GM12878 (cell line): ENCODE results near the gene LEUTX. TPM values are rescaled to one million over a fixed set of nuclear protein-coding genes. Genes with fewer than 3 reads are reported as not detected.

Source experiments
- ATAC-seq: fragments of 200-7000 bp; cut with Tn5 transposase; 3 replicates; pipeline ENCODE4 v1.9.1; 2020; ENCODE audit warnings: mild to moderate bottlenecking, moderate library complexity
- BruUV-seq: library from RNA; stranded (reverse); fragments of 400-500 nt; replicated peaks from 2 replicates; lab custom pipeline; 2021; lab: Mats Ljungman, UMichigan
- CTCF ChIA-PET: fragments of 300-600 bp; sonication (Branson Sonifier 250); formaldehyde crosslinking; extraction: SDS; loops from one replicate; lab custom pipeline; 2021; ENCODE audit warnings: inconsistent platforms; lab: Yijun Ruan, JAX
- POLR2A ChIA-PET: fragments of 350-600 bp; formaldehyde crosslinking; extraction: SDS; loops from one replicate; lab custom pipeline; 2021; ENCODE audit warnings: inconsistent platforms; lab: Charles Lee
- RAD21 ChIA-PET: fragments of 300-600 bp; sonication (Branson Sonifier 250); formaldehyde crosslinking; loops from one replicate; lab custom pipeline; 2023; ENCODE audit warnings: antibody characterized with exemption; ENCODE audit not compliant: unreplicated experiment; lab: Charles Lee
- SMC1A ChIA-PET: fragments of 300-600 bp; sonication (Branson Sonifier 250); formaldehyde crosslinking; loops from one replicate; lab custom pipeline; 2023; ENCODE audit not compliant: unreplicated experiment, uncharacterized antibody; lab: Charles Lee
- DNase-seq: peaks from one replicate; pipeline ENCODE4 v3.0.0-alpha.2; 2011; ENCODE audit warnings: low read depth, low spot score
- FAIRE-seq: peaks from 3 replicates; lab custom pipeline; 2011; peaks lifted over from hg19 to GRCh38; lab: Jason Lieb, UNC
- H2AFZ ChIP-seq: 2 replicates; pipeline ENCODE4 v1.6.0; 2011; ENCODE audit warnings: low read depth, low read length, control low read depth; ENCODE audit not compliant: control insufficient read depth
- H3K27ac ChIP-seq: 2 replicates; pipeline ENCODE4 v1.5.1; 2011; ENCODE audit warnings: control low read depth; ENCODE audit not compliant: control insufficient read depth, insufficient read depth
- H3K27me3 ChIP-seq, 2 experiments: replicated peaks in 1 of 2; 2 replicates each; pipeline versions ENCODE4 v1.6.0 to v1.6.1; 2011; ENCODE audit warnings: low read length in 1 of 2; ENCODE audit not compliant: control insufficient read depth in 2 of 2, insufficient read depth in 2 of 2
- H3K36me3 ChIP-seq, 2 experiments: 2 replicates each; pipeline ENCODE4 v1.5.1; 2011; ENCODE audit warnings: low read length in 1 of 2; ENCODE audit not compliant: control insufficient read depth in 2 of 2, insufficient read depth in 2 of 2
- H3K4me1 ChIP-seq: 2 replicates; pipeline ENCODE4 v1.6.1; 2011; ENCODE audit warnings: mild to moderate bottlenecking, low read length, moderate library complexity, mixed read lengths; ENCODE audit not compliant: control insufficient read depth, insufficient read depth
- H3K4me2 ChIP-seq: 2 replicates; pipeline ENCODE4 v1.6.0; 2011; ENCODE audit warnings: control low read depth; ENCODE audit not compliant: control insufficient read depth, insufficient read depth
- H3K4me3 ChIP-seq: fragments of 200-600 bp; sonication (generic); 2 replicates; pipeline ENCODE4 v1.5.1; 2016
- H3K79me2 ChIP-seq: 2 replicates; pipeline ENCODE4 v1.6.0; 2011; ENCODE audit warnings: low read length; ENCODE audit not compliant: control insufficient read depth, insufficient read depth
- H3K9ac ChIP-seq: 2 replicates; pipeline ENCODE4 v1.8.0; 2011; ENCODE audit warnings: low read length, control low read depth, mixed read lengths; ENCODE audit not compliant: control insufficient read depth, insufficient read depth
- H3K9me3 ChIP-seq: replicated peaks from 3 replicates; pipeline ENCODE4 v1.5.1; 2011; ENCODE audit warnings: mild to moderate bottlenecking, low read length; ENCODE audit not compliant: control insufficient read depth, insufficient read depth
- H4K20me1 ChIP-seq: 2 replicates; pipeline ENCODE4 v1.6.0; 2011; ENCODE audit not compliant: control insufficient read depth, insufficient read depth
- FOS ChIP-seq: IDR thresholded peaks from 3 replicates; pipeline ENCODE4 v1.6.1; 2011; ENCODE audit warnings: borderline replicate concordance; ENCODE audit not compliant: insufficient read length; ENCODE audit errors: extremely low read depth
- NRF1 ChIP-seq: conservative IDR thresholded peaks from 2 replicates; pipeline ENCODE4 v1.6.1; 2011; ENCODE audit warnings: mild to moderate bottlenecking, low read depth, low read length, improper control_type of control experiment
- PAX5 ChIP-seq: IDR thresholded peaks from 2 replicates; pipeline ENCODE4 v1.6.1; 2011; ENCODE audit warnings: low read depth, low read length, borderline replicate concordance
- POLR2A ChIP-seq: IDR thresholded peaks from 2 replicates; pipeline ENCODE4 v1.6.1; 2011; ENCODE audit warnings: low read depth, mild to moderate bottlenecking, low read length
- ZBTB33 ChIP-seq: fragments of 450-650 bp; IDR thresholded peaks from 2 replicates; pipeline ENCODE4 v1.6.1; 2017; ENCODE audit warnings: mild to moderate bottlenecking
- WGBS: methylation state at CpG from one replicate; pipeline ENCODE4 v1.1.6; 2016; ENCODE audit warnings: low lambda C conversion rate; ENCODE audit not compliant: insufficient replicate concordance, insufficient coverage; ENCODE audit errors: missing lambda C conversion rate; 5-methylcytosine and 5-hydroxymethylcytosine counted together
- in situ Hi-C: fragments of 300-500 bp; cut with MboI; formaldehyde crosslinking; loops from 9 replicates; pipeline ENCODE4 v1.14.3; 2018; ENCODE audit warnings: mixed read lengths
- intact Hi-C: fragments of 100-400 bp; cut with micrococcal nuclease; formaldehyde crosslinking; loops from one replicate; pipeline ENCODE4 v1.14.2; 2022; ENCODE audit not compliant: unreplicated experiment
- polyA plus RNA-seq, 11 experiments: library from polyadenylated mRNA; depleted of rRNA in 4 of 11; unstranded in 6 of 11; stranded (reverse) in 5 of 11; fragments of >200 nt; fragmentation: Nextera tagmentation in 4 of 11; fragmentation: Illumina TruSeq in 1 of 11; extraction: Ambion mirVana in 4 of 11; extraction: Trizol in 1 of 11; gene quantifications; 1 replicate in 1 of 11; 2 replicates in 10 of 11; pipeline versions ENCODE4 v1.2.1 to v1.2.3, GENCODE V29; 2011 to 2016; ENCODE audit warnings: inconsistent platforms in 2 of 11, missing spikeins in 2 of 11, low read depth in 1 of 11
- total RNA-seq, 4 experiments: library from RNA; depleted of rRNA in 3 of 4; stranded (reverse); fragments of >200 nt in 3 of 4; fragmentation: Illumina TruSeq in 1 of 4; extraction: Trizol in 1 of 4; gene quantifications; 2 replicates each; pipeline versions ENCODE4 v1.2.1 to v1.2.3, GENCODE V29; 2013 to 2021
- TF ChIP-seq, protein P1 (sequence below): fragments of 450-650 bp; formaldehyde crosslinking; IDR thresholded peaks from 2 replicates; pipeline ENCODE4 v1.4.0; 2020; ENCODE audit warnings: mild to moderate bottlenecking, moderate library complexity

Gene LEUTX
- total and polyA plus RNA-seq, 10 of the 15 experiments (the other 5 are each of a cell fraction or from before 2014, with no cell fraction given), result 0.29 to 0.46 (median 0.40) TPM; not detected in 4

DNA sequence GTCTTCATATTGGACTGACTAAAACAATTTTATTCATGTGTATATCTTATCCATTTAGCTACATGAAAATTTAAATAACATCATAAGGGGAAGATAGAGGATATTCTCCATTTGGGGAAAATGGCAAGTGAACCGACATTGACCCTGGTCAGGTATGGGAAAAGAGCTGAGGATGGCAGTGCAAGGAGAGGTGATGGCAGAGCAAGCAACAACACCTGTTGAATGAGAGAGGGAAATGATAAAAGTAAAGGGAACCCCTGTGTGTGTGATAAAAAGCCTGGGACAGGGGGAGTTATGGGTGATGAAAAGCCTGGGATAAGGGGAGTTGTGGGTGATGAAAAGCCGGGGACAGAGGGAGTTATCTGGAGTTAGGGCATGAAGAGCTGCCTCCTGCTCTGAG is 44.8 kb upstream of the LEUTX start:
- Histone ChIP-seq H3K9ac (no peak overlapping the region), H3K27ac (no peak overlapping the region), H3K9me3 (no peaks in the 10 kb centered on the region; the same call in 2 of the 3 replicates), H3K79me2 (no peaks in the 10 kb centered on the region), H3K4me2 (no peak overlapping the region), H3K4me3 (no peak overlapping the region), H3K4me1 (peaks cover 14% of the 10 kb centered on the region), H4K20me1 (no peaks in the 10 kb centered on the region), H3K36me3 (no peaks in the 10 kb centered on the region), H3K27me3 (no peaks in the 10 kb centered on the region), H2AFZ (no peak overlapping the region)
- ChIA-PET POLR2A (interaction anchor here (0.6 kb wide), 2 partner anchors 113 to 680 kb away, joined by 3 read pairs; no protein-coding TSS in a partner anchor), CTCF (no interaction called here), RAD21 (no interaction called here), SMC1A (interaction anchor here (0.7 kb wide), 1 partner anchor 60 kb away, joined by 3 read pairs; no protein-coding TSS in a partner anchor)
- FAIRE-seq (no peak), DNase-seq (no peak), ATAC-seq (no peak)
- BruUV-seq, result no TSS peak
- intact Hi-C loops (no loop called here), in situ Hi-C loops (no loop called here)
- 66% methylated on average over 2 of the region's 2 CpGs for WGBS
- TF ChIP-seq NRF1 (no peak), ZBTB33 (no peak), PAX5 (no peak), FOS (no peak), POLR2A (no peak)
- TF ChIP-seq, protein P1, sequence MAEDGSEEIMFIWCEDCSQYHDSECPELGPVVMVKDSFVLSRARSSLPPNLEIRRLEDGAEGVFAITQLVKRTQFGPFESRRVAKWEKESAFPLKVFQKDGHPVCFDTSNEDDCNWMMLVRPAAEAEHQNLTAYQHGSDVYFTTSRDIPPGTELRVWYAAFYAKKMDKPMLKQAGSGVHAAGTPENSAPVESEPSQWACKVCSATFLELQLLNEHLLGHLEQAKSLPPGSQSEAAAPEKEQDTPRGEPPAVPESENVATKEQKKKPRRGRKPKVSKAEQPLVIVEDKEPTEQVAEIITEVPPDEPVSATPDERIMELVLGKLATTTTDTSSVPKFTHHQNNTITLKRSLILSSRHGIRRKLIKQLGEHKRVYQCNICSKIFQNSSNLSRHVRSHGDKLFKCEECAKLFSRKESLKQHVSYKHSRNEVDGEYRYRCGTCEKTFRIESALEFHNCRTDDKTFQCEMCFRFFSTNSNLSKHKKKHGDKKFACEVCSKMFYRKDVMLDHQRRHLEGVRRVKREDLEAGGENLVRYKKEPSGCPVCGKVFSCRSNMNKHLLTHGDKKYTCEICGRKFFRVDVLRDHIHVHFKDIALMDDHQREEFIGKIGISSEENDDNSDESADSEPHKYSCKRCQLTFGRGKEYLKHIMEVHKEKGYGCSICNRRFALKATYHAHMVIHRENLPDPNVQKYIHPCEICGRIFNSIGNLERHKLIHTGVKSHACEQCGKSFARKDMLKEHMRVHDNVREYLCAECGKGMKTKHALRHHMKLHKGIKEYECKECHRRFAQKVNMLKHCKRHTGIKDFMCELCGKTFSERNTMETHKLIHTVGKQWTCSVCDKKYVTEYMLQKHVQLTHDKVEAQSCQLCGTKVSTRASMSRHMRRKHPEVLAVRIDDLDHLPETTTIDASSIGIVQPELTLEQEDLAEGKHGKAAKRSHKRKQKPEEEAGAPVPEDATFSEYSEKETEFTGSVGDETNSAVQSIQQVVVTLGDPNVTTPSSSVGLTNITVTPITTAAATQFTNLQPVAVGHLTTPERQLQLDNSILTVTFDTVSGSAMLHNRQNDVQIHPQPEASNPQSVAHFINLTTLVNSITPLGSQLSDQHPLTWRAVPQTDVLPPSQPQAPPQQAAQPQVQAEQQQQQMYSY (CRISPR knock-in tag), result no peak
